ENCODE results near the gene CCDC89.

- TF ChIP-seq CTCF (IDR thresholded peaks at IDR 0.05), result no peak
- no peak for TF ChIP-seq ZFX (IDR thresholded peaks at IDR 0.05; ENCODE audit: borderline replicate concordance)
These were observed 17.8 kb downstream of the CCDC89 start for GRCh38 chr11:85668157-85668556.
